Heart left ventricle (tissue), 13 donors: ENCODE measurements around the gene MAGI1.

Experiments
- POLR2A ChIP-seq, 2 donors: fragments of 450-650 bp; IDR thresholded peaks; one replicate each; pipeline ENCODE4 v1.6.1; 2017; ENCODE audit warnings: antibody characterized with exemption in 2 of 2, mild to moderate bottlenecking in 2 of 2, moderate library complexity in 2 of 2
- TF ChIP-seq, protein P1 (sequence below), 12 donors: fragments of 200-600 bp; sonication (generic) in 4 of 12; IDR thresholded peaks; one replicate each; pipeline versions ENCODE4 v1.5.0 to v1.8.0; 2018 to 2022; ENCODE audit warnings: antibody characterized with exemption in 12 of 12, mild to moderate bottlenecking in 5 of 12
- donor health status: ischemic (EF 13 %, LVEDD 7.1; RV severe dilation, severe dysfunction).
- donor health status: DM: no; HTN: yes; CAD: no.
- donor health status: DM: no; HTN: no; CAD: no.
- donor health status: ischemic (EF 25% LVEDD 6.9; RV normal size, moderate dysfunction).
- donor health status: ischemic (EF 25% LVEDD 5.7; RV mildly dilated, moderate dysfunction).
- donor health status: ischemic (EF 35%, LVEDD 5.7; RV mildly dilated, moderate dysfunction).
- donor health status: nonischemic (EF 11% LVEDD 7.7; RV severe dilation, severe dysfunction).
- donor health status: DM: yes; HTN: yes; CAD: no.
- donor health status: PGD.
- donor health status: ischemic (EF 29% LVEDD 5.4; RV normal size, mild dysfunction).
- donor health status: nonischemic (EF 23%, LVEDD 6.1; RV moderate dilation, normal function).

DNA sequence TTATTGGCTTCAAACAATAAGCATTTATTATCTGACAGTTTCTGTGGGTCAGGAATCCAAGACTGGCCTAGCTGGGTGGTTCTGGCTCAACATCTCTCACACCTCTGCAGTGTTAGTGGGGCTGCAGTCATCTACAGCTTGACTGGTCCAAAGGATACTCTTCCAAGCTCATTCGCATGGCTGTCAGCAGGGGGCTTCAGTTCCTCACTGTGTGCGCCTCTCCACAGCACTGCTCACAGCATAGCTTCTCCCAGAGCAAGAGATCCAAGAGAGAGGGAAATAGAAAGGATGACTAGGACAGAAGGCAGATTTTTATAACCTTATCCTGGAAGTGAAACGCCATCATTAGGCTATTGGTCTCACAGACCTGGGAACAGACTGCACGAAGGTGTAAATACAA is 64.2 kb downstream of the MAGI1 start:
- TF ChIP-seq, protein P1, sequence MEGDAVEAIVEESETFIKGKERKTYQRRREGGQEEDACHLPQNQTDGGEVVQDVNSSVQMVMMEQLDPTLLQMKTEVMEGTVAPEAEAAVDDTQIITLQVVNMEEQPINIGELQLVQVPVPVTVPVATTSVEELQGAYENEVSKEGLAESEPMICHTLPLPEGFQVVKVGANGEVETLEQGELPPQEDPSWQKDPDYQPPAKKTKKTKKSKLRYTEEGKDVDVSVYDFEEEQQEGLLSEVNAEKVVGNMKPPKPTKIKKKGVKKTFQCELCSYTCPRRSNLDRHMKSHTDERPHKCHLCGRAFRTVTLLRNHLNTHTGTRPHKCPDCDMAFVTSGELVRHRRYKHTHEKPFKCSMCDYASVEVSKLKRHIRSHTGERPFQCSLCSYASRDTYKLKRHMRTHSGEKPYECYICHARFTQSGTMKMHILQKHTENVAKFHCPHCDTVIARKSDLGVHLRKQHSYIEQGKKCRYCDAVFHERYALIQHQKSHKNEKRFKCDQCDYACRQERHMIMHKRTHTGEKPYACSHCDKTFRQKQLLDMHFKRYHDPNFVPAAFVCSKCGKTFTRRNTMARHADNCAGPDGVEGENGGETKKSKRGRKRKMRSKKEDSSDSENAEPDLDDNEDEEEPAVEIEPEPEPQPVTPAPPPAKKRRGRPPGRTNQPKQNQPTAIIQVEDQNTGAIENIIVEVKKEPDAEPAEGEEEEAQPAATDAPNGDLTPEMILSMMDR (IDR thresholded peaks at IDR 0.05) = peak in 1 of 12 donors; percentile 7
- TF ChIP-seq POLR2A (IDR thresholded peaks at IDR 0.05) = no peak
